H54 (cell line): ENCODE results near the gene LGALS8.
"Not testable (repeated sequence)": the region's sequence is repeated elsewhere in the genome, so short reads cannot be mapped to it uniquely, and the experiment has no call there.

ENCODE experiments used
- DNase-seq: peaks from one replicate; pipeline ENCODE4 v3.0.0; 2011; ENCODE audit warnings: low spot score, mixed read lengths; ENCODE audit not compliant: insufficient read length
- FAIRE-seq: peaks from 3 replicates; lab custom pipeline; 2011; peaks lifted over from hg19 to GRCh38; lab: Jason Lieb, UNC
- POLR2A ChIP-seq: IDR thresholded peaks from 2 replicates; pipeline ENCODE4 v1.6.1; 2011; ENCODE audit warnings: low read depth, mild to moderate bottlenecking, low read length

The LGALS8 gene

DNA sequence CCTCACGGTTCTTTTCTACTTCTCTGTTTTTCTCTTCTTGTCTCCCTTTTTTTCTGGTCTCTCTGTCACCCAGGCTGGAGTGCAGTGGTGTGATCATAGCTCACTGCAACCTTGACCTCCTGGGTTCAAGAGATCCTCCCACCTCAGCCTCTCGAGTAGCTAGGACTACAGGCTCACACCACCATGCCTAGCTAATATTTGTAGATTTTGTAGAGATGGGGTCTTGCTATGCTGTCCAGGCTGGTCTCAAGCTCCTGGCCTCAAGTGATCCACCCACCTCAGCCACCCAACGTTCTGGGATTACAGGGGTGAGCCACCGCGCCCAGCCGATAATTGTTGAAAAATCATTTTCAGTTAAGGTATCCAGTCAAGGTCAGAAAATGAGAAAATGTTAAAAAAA, 25.9 kb upstream of the LGALS8 start:
- no peak for TF ChIP-seq POLR2A
- FAIRE-seq = no peak
- no peak for DNase-seq

GRCh38 chr1:236501093-236501492, 22.7 kb upstream of the LGALS8 start:
- DNase-seq = no peak
- no peak for FAIRE-seq
- TF ChIP-seq POLR2A = no peak

GRCh38 chr1:236502579-236502971, 21.2 kb upstream of the LGALS8 start:
- no peak for TF ChIP-seq POLR2A
- FAIRE-seq (no peak), DNase-seq (no peak)

- 0 out of 2 replicates have a peak, but pooled peaks have one; percentile 11 for TF ChIP-seq POLR2A
- DNase-seq = peak; percentile 61
- FAIRE-seq = peak; percentile 66
Observed at GRCh38 chr1:236502972-236503639, 20.7 kb upstream of the LGALS8 start.

DNA sequence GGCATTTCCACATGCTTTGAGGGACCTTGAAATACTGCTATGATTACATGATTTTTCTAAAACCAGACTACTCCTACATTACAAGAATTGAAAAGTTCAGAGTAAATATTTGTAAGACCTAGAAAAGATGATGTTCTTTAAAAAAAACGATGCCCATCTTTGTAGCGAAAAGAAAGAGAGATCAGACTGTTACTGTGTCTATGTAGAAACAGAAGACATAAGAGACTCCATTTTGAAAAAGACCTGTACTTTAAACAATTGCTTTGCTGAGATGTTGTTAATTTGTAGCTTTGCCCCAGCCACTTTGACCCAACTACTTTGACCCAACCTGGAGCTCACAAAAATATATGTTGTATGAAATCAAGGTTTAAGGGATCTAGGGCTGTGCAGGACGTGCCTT, 19.4 kb upstream of the LGALS8 start:
- DNase-seq, FAIRE-seq: not testable (repeated sequence)

DNA sequence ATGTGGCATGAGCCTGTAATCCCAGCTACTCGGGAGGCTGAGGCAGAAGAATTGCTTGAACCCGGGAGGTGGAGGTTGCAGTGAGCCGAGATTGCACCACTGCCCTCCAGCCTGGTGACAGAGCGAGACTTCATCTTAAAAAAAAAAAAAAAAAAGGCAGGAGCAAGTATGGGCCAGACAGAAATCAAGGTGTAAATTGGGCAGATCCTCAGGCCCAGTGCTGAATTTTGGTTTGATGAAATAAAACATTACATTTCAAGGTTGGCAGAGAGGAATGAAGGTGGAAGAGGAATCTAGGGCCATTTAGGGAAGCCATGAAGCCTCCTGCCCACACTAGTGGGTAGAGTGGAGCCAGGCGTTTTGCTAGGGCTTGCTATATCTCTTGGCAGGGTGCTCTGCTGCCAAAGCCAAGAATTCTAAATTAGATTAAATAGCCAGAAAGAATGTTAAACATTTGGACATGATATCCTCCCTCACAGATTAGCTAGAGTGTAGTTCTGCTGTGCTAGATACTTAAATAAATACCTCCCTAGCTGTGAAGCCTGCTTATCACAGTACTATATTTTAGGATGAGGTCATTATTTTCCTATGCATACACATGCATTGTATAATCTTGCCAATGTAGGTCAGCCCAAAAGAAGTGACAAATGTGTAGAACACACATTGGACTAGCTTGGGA, 16.6 kb upstream of the LGALS8 start:
- TF ChIP-seq POLR2A = no peak
- FAIRE-seq = no peak
- no peak for DNase-seq

GRCh38 chr1:236508593-236509027, 15.2 kb upstream of the LGALS8 start:
- DNase-seq (no peak), FAIRE-seq (no peak)
- no peak for TF ChIP-seq POLR2A

DNA sequence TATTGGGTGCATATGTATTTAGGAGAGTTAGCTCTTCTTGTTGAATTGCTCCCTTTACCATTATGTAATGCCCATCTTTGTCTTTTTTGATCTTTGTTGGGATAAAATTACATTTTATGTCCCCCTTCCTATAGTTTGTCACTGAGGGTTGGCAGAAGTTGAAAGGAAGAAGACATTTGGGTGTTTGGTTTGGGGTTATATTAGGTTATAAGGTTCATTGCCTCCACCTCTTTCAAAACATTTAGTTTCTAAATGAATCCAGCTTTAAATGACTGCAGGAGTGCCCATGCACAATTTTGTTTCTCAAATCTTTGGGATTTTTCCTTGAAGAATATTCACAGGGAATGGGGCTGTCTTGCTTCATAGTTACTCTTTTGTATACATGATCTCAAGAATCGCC, 14.6 kb upstream of the LGALS8 start:
- DNase-seq (no peak), FAIRE-seq (no peak)
- TF ChIP-seq POLR2A = no peak

GRCh38 chr1:236509647-236510401, 14.0 kb upstream of the LGALS8 start:
- FAIRE-seq = no peak
- TF ChIP-seq POLR2A = no peak
- DNase-seq = no peak

DNA sequence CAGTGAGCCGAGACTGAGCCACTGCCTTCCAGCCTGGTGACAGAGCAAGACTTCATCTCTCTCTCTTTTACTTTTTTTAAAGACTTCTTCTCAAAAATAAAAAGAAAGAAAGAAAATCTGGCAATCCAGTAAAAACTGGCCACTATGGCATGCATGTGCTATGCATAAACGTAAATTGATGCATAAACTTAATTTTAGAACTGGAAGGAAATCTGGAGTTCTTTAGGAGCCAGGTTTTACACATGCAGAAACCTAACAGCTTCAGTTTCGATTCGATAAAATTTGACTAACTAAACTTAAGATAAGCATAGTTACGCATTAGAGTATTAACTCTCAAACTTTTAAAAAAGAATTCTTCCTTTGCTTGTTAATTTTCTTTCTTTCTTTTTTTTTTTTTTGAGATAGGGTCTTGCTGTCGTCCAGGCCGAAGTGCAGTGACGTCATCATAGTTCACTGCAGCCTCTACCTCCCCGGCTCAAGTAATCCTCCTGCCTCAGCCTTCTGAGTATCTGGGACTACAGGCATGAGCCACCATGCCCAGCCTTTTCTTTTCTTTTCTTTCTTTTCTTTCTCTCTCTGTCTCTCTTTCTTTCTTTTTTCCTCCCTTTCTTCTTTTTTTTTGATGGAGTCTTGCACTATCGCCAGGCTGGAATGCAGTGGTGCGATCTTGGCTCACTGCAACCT, 11.9 kb upstream of the LGALS8 start:
- DNase-seq (no peak), FAIRE-seq (no peak)
- TF ChIP-seq POLR2A = no peak

GRCh38 chr1:236514703-236515442, 8.9 kb upstream of the LGALS8 start:
- DNase-seq = no peak
- TF ChIP-seq POLR2A = no peak
- no peak for FAIRE-seq

- no peak for TF ChIP-seq POLR2A
- DNase-seq = no peak
- FAIRE-seq = no peak
Observed at GRCh38 chr1:236515443-236515958, 8.3 kb upstream of the LGALS8 start.
